Measurements from ENCODE around the gene SETD4. TPM values are rescaled to one million over a fixed set of nuclear protein-coding genes. Genes with fewer than 3 reads are reported as not detected.

Gene SETD4
- total RNA-seq, 1 donor from 2014 or later, result 10.7 TPM

- intact Hi-C loops (cut with DNase I), result no loop called here
- no peak for DNase-seq
- no peak for ATAC-seq (ENCODE audit: poor library complexity)
These were observed 1.1 kb upstream of the SETD4 start for GRCh38 chr21:36061445-36061844.

GRCh38 chr21:36059823-36060158 lies 535 bp downstream of the SETD4 start:
- peak; percentile 47 for ATAC-seq (ENCODE audit: poor library complexity)
- peak; percentile 69 for DNase-seq
- intact Hi-C loops (cut with DNase I), result no loop called here

- DNase-seq, result no peak
- intact Hi-C loops (cut with DNase I), result no loop called here
- no peak for ATAC-seq (ENCODE audit: poor library complexity)
These were observed 4.8 kb downstream of the SETD4 start for GRCh38 chr21:36055551-36055950.

GRCh38 chr21:36053715-36054062 lies 6.6 kb downstream of the SETD4 start:
- no peak for ATAC-seq (ENCODE audit: poor library complexity)
- intact Hi-C loops (cut with DNase I), result no loop called here
- no peak for DNase-seq

- ATAC-seq (ENCODE audit: poor library complexity), result no peak
- intact Hi-C loops (cut with DNase I), result no loop called here
- DNase-seq, result no peak
These were observed 7.2 kb downstream of the SETD4 start for GRCh38 chr21:36052860-36053714.

GRCh38 chr21:36048357-36048756 lies 12.0 kb downstream of the SETD4 start:
- no peak for ATAC-seq (ENCODE audit: poor library complexity)
- no peak for DNase-seq
- intact Hi-C loops (cut with DNase I), result no loop called here

- no peak for ATAC-seq (ENCODE audit: poor library complexity)
- DNase-seq, result no peak
- intact Hi-C loops (cut with DNase I), result no loop called here
These were observed 13.2 kb downstream of the SETD4 start for GRCh38 chr21:36047139-36047538.

GRCh38 chr21:36045993-36046392 lies 14.3 kb downstream of the SETD4 start:
- DNase-seq (no peak), ATAC-seq (ENCODE audit: poor library complexity) (no peak)
- intact Hi-C loops (cut with DNase I), result no loop called here

GRCh38 chr21:36044056-36044455 lies 16.3 kb downstream of the SETD4 start:
- no peak for ATAC-seq (ENCODE audit: poor library complexity)
- intact Hi-C loops (cut with DNase I), result no loop called here

GRCh38 chr21:36041910-36042309 lies 18.4 kb downstream of the SETD4 start:
- intact Hi-C loops (cut with DNase I), result no loop called here
- no peak for DNase-seq
- no peak for ATAC-seq (ENCODE audit: poor library complexity)

More at GRCh38 chr21:36044056-36044455, 16.3 kb downstream of the SETD4 start:
- DNase-seq, result no peak

- DNase-seq (no peak), ATAC-seq (ENCODE audit: poor library complexity) (no peak)
- intact Hi-C loops (cut with DNase I), result no loop called here
These were observed 19.9 kb downstream of the SETD4 start for GRCh38 chr21:36040389-36040788.

GRCh38 chr21:36039861-36040260 lies 20.5 kb downstream of the SETD4 start:
- ATAC-seq (ENCODE audit: poor library complexity) (no peak), DNase-seq (no peak)
- intact Hi-C loops (cut with DNase I), result no loop called here

GRCh38 chr21:36038701-36039497 lies 21.4 kb downstream of the SETD4 start:
- ATAC-seq (ENCODE audit: poor library complexity) (no peak), DNase-seq (no peak)
- intact Hi-C loops (cut with DNase I), result no loop called here

GRCh38 chr21:36035381-36035791 lies 24.9 kb downstream of the SETD4 start:
- peak; percentile 60 for ATAC-seq (ENCODE audit: poor library complexity)
- intact Hi-C loops (cut with DNase I), result no loop called here
- no peak for DNase-seq

GRCh38 chr21:36034211-36034913 lies 26.0 kb downstream of the SETD4 start:
- no peak for DNase-seq
- intact Hi-C loops (cut with DNase I), result no loop called here
- no peak for ATAC-seq (ENCODE audit: poor library complexity)

GRCh38 chr21:36032647-36033406 lies 27.5 kb downstream of the SETD4 start:
- ATAC-seq (ENCODE audit: poor library complexity) (no peak), DNase-seq (no peak)
- intact Hi-C loops (cut with DNase I), result no loop called here

- DNase-seq, result no peak
- no peak for ATAC-seq (ENCODE audit: poor library complexity)
- intact Hi-C loops (cut with DNase I), result no loop called here
These were observed 29.6 kb downstream of the SETD4 start for GRCh38 chr21:36030581-36031189.

GRCh38 chr21:36029309-36029708 lies 31.0 kb downstream of the SETD4 start:
- intact Hi-C loops (cut with DNase I), result no loop called here
- DNase-seq, result no peak
- ATAC-seq (ENCODE audit: poor library complexity), result no peak
